ENCODE measurements around the gene SMYD3. TPM values are rescaled to one million over a fixed set of nuclear protein-coding genes. Genes with fewer than 3 reads are reported as not detected.

Gene SMYD3
- total RNA-seq, 2 donors from 2014 or later, result 13.5 to 20.8 TPM

DNA sequence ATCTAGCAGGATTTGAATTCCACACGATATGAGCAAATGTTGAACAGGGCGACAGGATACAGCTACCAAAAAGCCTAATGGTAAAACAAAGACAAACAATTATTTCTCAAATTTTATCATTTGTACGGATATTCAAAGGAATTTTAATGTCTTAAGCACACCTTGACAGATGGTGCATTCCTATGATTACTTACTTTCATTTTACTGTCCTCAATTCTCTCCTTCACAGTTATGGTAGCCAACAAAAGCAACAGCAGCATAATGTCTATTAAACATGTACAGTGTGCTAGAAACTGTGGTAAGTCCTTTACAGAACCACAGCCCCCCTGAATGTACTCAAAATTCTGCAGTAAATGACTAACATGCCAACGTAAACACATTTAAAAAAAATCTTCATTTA is 365.8 kb downstream of the SMYD3 start:
- Histone ChIP-seq H3K4me1 (no peaks in the 10 kb centered on the region), H3K9me3 (no peaks in the 10 kb centered on the region), H3K36me3 (replicated peaks in 1 of 2; ENCODE audit: insufficient read depth in 1 of 2, low read depth in 2 of 2) (no peaks in the 10 kb centered on the region), H3K4me3 (no peak overlapping the region), H3K27me3 (no peaks in the 10 kb centered on the region), H3K27ac (no peak overlapping the region)
- ATAC-seq (no peak), DNase-seq (no peak)
- no peak for TF ChIP-seq CTCF (IDR thresholded peaks at IDR 0.05)
- TF ChIP-seq POLR2A (IDR thresholded peaks at IDR 0.05), result no peak
- intact Hi-C loops (cut with DNase I), result no loop called here
- 88 to 89% methylated on average over 4 of the region's 4 CpGs for WGBS, 2 donors

- intact Hi-C loops (cut with DNase I), result no loop called here
- no peak overlapping the region for H3K27ac ChIP-seq
- DNase-seq (no peak), ATAC-seq (no peak)
- no peaks in the 10 kb centered on the region for H3K36me3 ChIP-seq (replicated peaks in 1 of 2; ENCODE audit: insufficient read depth in 1 of 2, low read depth in 2 of 2)
- no peak overlapping the region for H3K4me3 ChIP-seq
- TF ChIP-seq CTCF (IDR thresholded peaks at IDR 0.05), result no peak
- TF ChIP-seq POLR2A (IDR thresholded peaks at IDR 0.05), result no peak
- no peaks in the 10 kb centered on the region for H3K4me1 ChIP-seq
- no peaks in the 10 kb centered on the region for H3K9me3 ChIP-seq
- whole genome bisulfite sequencing, 2 donors, result 79 to 82% methylated on average over 2 of the region's 2 CpGs
- no peaks in the 10 kb centered on the region for H3K27me3 ChIP-seq
These were observed 367.3 kb downstream of the SMYD3 start for GRCh38 chr1:246139745-246140182.

- H3K36me3 ChIP-seq (replicated peaks in 1 of 2; ENCODE audit: insufficient read depth in 1 of 2, low read depth in 2 of 2), result no peaks in the 10 kb centered on the region
- ATAC-seq, result no peak
- no peak for DNase-seq
- no peak overlapping the region for H3K4me3 ChIP-seq
- no peaks in the 10 kb centered on the region for H3K27me3 ChIP-seq
- H3K4me1 ChIP-seq, result no peaks in the 10 kb centered on the region
- H3K9me3 ChIP-seq, result no peaks in the 10 kb centered on the region
- 50 to 73% methylated on average over 2 of the region's 2 CpGs for WGBS, 2 donors
- H3K27ac ChIP-seq, result no peak overlapping the region
- no peak for TF ChIP-seq CTCF (IDR thresholded peaks at IDR 0.05)
- no peak for TF ChIP-seq POLR2A (IDR thresholded peaks at IDR 0.05)
- intact Hi-C loops (cut with DNase I), result no loop called here
These were observed 368.3 kb downstream of the SMYD3 start for GRCh38 chr1:246138781-246139180.

GRCh38 chr1:246136477-246136876 is 370.6 kb downstream of the SMYD3 start:
- TF ChIP-seq CTCF (IDR thresholded peaks at IDR 0.05), result no peak
- TF ChIP-seq POLR2A (IDR thresholded peaks at IDR 0.05), result no peak
- H3K27me3 ChIP-seq, result no peaks in the 10 kb centered on the region
- intact Hi-C loops (cut with DNase I), result no loop called here

DNA sequence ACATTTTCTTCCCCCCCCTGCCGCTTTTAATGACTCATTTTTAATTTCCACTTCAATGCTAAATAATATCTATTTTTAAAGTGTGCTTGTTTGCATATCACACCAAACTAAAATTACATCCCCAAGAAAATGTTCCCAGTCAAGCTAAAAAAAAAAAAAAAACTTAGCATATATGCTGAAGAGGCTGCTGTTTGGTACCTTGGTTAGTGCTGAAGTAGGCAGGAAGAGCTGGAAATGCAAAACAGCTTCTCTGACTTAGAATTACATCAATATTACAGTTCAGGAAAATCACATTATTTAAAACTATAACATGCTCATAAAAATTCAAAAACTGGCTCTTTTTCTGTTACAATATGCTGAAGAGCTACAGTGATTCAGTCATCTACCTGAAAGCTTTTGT is 372.3 kb downstream of the SMYD3 start:
- no peak overlapping the region for H3K27ac ChIP-seq
- no peak overlapping the region for H3K4me3 ChIP-seq
- H3K27me3 ChIP-seq, result no peaks in the 10 kb centered on the region
- intact Hi-C loops (cut with DNase I), result no loop called here
- no peak for ATAC-seq
- no peaks in the 10 kb centered on the region for H3K4me1 ChIP-seq
- DNase-seq, result no peak
- WGBS, 2 donors, result 87 to 90% methylated on average over 1 of the region's 1 CpG
- H3K9me3 ChIP-seq, result no peaks in the 10 kb centered on the region
- TF ChIP-seq POLR2A (IDR thresholded peaks at IDR 0.05) (no peak), CTCF (IDR thresholded peaks at IDR 0.05) (no peak)
- no peaks in the 10 kb centered on the region for H3K36me3 ChIP-seq (replicated peaks in 1 of 2; ENCODE audit: insufficient read depth in 1 of 2, low read depth in 2 of 2)

More at GRCh38 chr1:246136477-246136876, 370.6 kb downstream of the SMYD3 start:
- H3K4me3 ChIP-seq, result no peak overlapping the region
- no peaks in the 10 kb centered on the region for H3K36me3 ChIP-seq (replicated peaks in 1 of 2; ENCODE audit: insufficient read depth in 1 of 2, low read depth in 2 of 2)
- no peak for ATAC-seq
- H3K4me1 ChIP-seq, result no peaks in the 10 kb centered on the region
- no peak overlapping the region for H3K27ac ChIP-seq
- no peaks in the 10 kb centered on the region for H3K9me3 ChIP-seq
- DNase-seq, result no peak
